Nephron progenitor cell (in vitro differentiated cells): ENCODE results near the gene MRPL10.

ENCODE experiments used
- DNase-seq: peaks from one replicate; pipeline ENCODE4 v3.0.0; 2021
- H3K27ac Mint-ChIP-seq: 2 replicates; pipeline ENCODE4 v1.8.0; 2021; ENCODE audit warnings: mild to moderate bottlenecking, moderate library complexity, mixed read lengths
- H3K27me3 Mint-ChIP-seq: 2 replicates; pipeline ENCODE4 v1.8.0; 2021; ENCODE audit warnings: mild to moderate bottlenecking, low read depth, mixed read lengths; ENCODE audit not compliant: poor library complexity
- H3K36me3 Mint-ChIP-seq: 2 replicates; pipeline ENCODE4 v1.8.0; 2021; ENCODE audit warnings: low read depth, mixed read lengths
- H3K4me1 Mint-ChIP-seq: 2 replicates; pipeline ENCODE4 v1.8.0; 2021; ENCODE audit warnings: mixed read lengths
- H3K4me3 Mint-ChIP-seq: 2 replicates; pipeline ENCODE4 v1.8.0; 2021; ENCODE audit warnings: mild to moderate bottlenecking, moderate library complexity, mixed read lengths
- H3K9me3 Mint-ChIP-seq: 2 replicates; pipeline ENCODE4 v1.8.0; 2021; ENCODE audit warnings: mild to moderate bottlenecking, moderate library complexity, mixed read lengths
- CTCF ChIP-seq: fragments of 200-600 bp; sonication (generic); IDR thresholded peaks from 2 replicates; pipeline ENCODE4 v1.5.0; 2021; ENCODE audit warnings: antibody characterized with exemption

Gene MRPL10

GRCh38 chr17:47844227-47844626 is 12.9 kb upstream of the MRPL10 start:
- H3K27me3 Mint-ChIP-seq, result peaks cover 24% of the 10 kb centered on the region
- H3K4me3 Mint-ChIP-seq, result no peak overlapping the region
- no peaks in the 10 kb centered on the region for H3K9me3 Mint-ChIP-seq
- peaks cover 79% of the 10 kb centered on the region for H3K4me1 Mint-ChIP-seq
- no peak overlapping the region for H3K27ac Mint-ChIP-seq
- no peak for DNase-seq
- no peaks in the 10 kb centered on the region for H3K36me3 Mint-ChIP-seq
- TF ChIP-seq CTCF, result no peak

- no peaks in the 10 kb centered on the region for H3K9me3 Mint-ChIP-seq
- H3K36me3 Mint-ChIP-seq, result no peaks in the 10 kb centered on the region
- no peak for TF ChIP-seq CTCF
- DNase-seq, result no peak
- no peak overlapping the region for H3K27ac Mint-ChIP-seq
- H3K4me1 Mint-ChIP-seq, result peaks cover 76% of the 10 kb centered on the region
- peaks cover 15% of the 10 kb centered on the region for H3K27me3 Mint-ChIP-seq
- H3K4me3 Mint-ChIP-seq, result no peak overlapping the region
Measured at GRCh38 chr17:47843391-47843730, 12.0 kb upstream of the MRPL10 start.

- peak; percentile 31 for TF ChIP-seq CTCF
- Mint-ChIP-seq H3K27ac (no peak overlapping the region), H3K27me3 (peaks cover under 1% of the 10 kb centered on the region), H3K36me3 (no peaks in the 10 kb centered on the region), H3K9me3 (no peaks in the 10 kb centered on the region), H3K4me3 (peak overlapping the region; percentile 91), H3K4me1 (peaks cover 70% of the 10 kb centered on the region)
- no peak for DNase-seq
Measured at GRCh38 chr17:47841488-47842291, 10.3 kb upstream of the MRPL10 start.

GRCh38 chr17:47840742-47841487 is 9.6 kb upstream of the MRPL10 start, which contains the start of gene SCRN2:
Gene SCRN2, minus strand, starts transcription at chr17:47841273. Its CDS starts 430 bp downstream, at chr17:47840843.
- H3K27me3 Mint-ChIP-seq, result no peaks in the 10 kb centered on the region
- no peak within 1 kb of the TSS for H3K27ac Mint-ChIP-seq
- no peaks in the 10 kb centered on the region for H3K9me3 Mint-ChIP-seq
- DNase-seq, result peak; percentile 96
- H3K36me3 Mint-ChIP-seq, result no peaks in the 10 kb centered on the region
- H3K4me3 Mint-ChIP-seq, result peak within 1 kb of the TSS; percentile 91
- H3K4me1 Mint-ChIP-seq, result peaks cover 63% of the 10 kb centered on the region
- TF ChIP-seq CTCF, result peak; percentile 95

- no peaks in the 10 kb centered on the region for H3K9me3 Mint-ChIP-seq
- H3K4me1 Mint-ChIP-seq, result peaks cover 55% of the 10 kb centered on the region
- peak overlapping the region; percentile 91 for H3K4me3 Mint-ChIP-seq
- no peak for DNase-seq
- no peaks in the 10 kb centered on the region for H3K27me3 Mint-ChIP-seq
- no peak overlapping the region for H3K27ac Mint-ChIP-seq
- no peaks in the 10 kb centered on the region for H3K36me3 Mint-ChIP-seq
- no peak for TF ChIP-seq CTCF
Measured at GRCh38 chr17:47840001-47840741, 8.8 kb upstream of the MRPL10 start.
